Coronary artery (tissue), 2 donors: ENCODE measurements around the gene CDC42SE2.
"Not testable (repeated sequence)": the region's sequence is repeated elsewhere in the genome, so short reads cannot be mapped to it uniquely, and the experiment has no call there.

Experiments
- DNase-seq: peaks from one replicate; pipeline ENCODE4 v3.0.0-alpha.2; 2017; ENCODE audit warnings: low spot score
- H3K27ac ChIP-seq, 2 donors: fragments of 200-600 bp; sonication (generic); one replicate each; pipeline ENCODE4 v1.5.1; 2016 to 2019
- H3K4me3 ChIP-seq: fragments of 200-600 bp; sonication (generic); 2 replicates; pipeline ENCODE4 v1.5.1; 2016; ENCODE audit warnings: mild to moderate bottlenecking, moderate library complexity
- CTCF ChIP-seq: fragments of 200-600 bp; sonication (generic); IDR thresholded peaks from one replicate; pipeline ENCODE4 v1.5.1; 2019; ENCODE audit warnings: antibody characterized with exemption

Gene CDC42SE2

GRCh38 chr5:131396630-131397273 lies 132.9 kb downstream of the CDC42SE2 start:
- Histone ChIP-seq H3K27ac (no peak overlapping the region), H3K4me3 (no peak overlapping the region)
- TF ChIP-seq CTCF = no peak
- DNase-seq = no peak

GRCh38 chr5:131399007-131399406 lies 135.2 kb downstream of the CDC42SE2 start:
- H3K4me3 ChIP-seq, H3K27ac ChIP-seq, DNase-seq: not testable (repeated sequence)

- Histone ChIP-seq H3K4me3 (no peak overlapping the region), H3K27ac (no peak overlapping the region)
- TF ChIP-seq CTCF = no peak
- DNase-seq = no peak
These were observed 136.7 kb downstream of the CDC42SE2 start for GRCh38 chr5:131400585-131400984.

- H3K27ac ChIP-seq = no peak overlapping the region
- H3K4me3 ChIP-seq = no peak overlapping the region
- DNase-seq = no peak
- no peak for TF ChIP-seq CTCF
These were observed 141.8 kb downstream of the CDC42SE2 start for GRCh38 chr5:131405674-131406073.

- TF ChIP-seq CTCF = no peak
- H3K4me3 ChIP-seq = no peak overlapping the region
- no peak for DNase-seq
- no peak overlapping the region for H3K27ac ChIP-seq
These were observed 142.2 kb downstream of the CDC42SE2 start for GRCh38 chr5:131406076-131406475.

GRCh38 chr5:131406975-131407638 lies 143.3 kb downstream of the CDC42SE2 start:
- Histone ChIP-seq H3K4me3 (no peak overlapping the region), H3K27ac (no peak overlapping the region)
- TF ChIP-seq CTCF = no peak
- no peak for DNase-seq

- DNase-seq = no peak
- TF ChIP-seq CTCF = no peak
- no peak overlapping the region for H3K4me3 ChIP-seq
- no peak overlapping the region for H3K27ac ChIP-seq
These were observed 150.0 kb downstream of the CDC42SE2 start for GRCh38 chr5:131413605-131414559.
